Stimulated activated naive CD8-positive, alpha-beta T cell treated with anti-CD3 and anti-CD28 coated beads, Interleukin-15, Interleukin-2, amounts not matched to agents 100 U/mL and 50 U/mL, for 24 hours (primary cell): Measurements from ENCODE around the gene RHOT2.

ENCODE experiments used
- ATAC-seq: fragments of 150-1000 bp; cut with Tn5 transposase; one replicate; pipeline ENCODE4 v1.10.0; 2021
- DNase-seq: peaks from one replicate; pipeline ENCODE4 v3.0.0; 2021

Gene RHOT2

DNA sequence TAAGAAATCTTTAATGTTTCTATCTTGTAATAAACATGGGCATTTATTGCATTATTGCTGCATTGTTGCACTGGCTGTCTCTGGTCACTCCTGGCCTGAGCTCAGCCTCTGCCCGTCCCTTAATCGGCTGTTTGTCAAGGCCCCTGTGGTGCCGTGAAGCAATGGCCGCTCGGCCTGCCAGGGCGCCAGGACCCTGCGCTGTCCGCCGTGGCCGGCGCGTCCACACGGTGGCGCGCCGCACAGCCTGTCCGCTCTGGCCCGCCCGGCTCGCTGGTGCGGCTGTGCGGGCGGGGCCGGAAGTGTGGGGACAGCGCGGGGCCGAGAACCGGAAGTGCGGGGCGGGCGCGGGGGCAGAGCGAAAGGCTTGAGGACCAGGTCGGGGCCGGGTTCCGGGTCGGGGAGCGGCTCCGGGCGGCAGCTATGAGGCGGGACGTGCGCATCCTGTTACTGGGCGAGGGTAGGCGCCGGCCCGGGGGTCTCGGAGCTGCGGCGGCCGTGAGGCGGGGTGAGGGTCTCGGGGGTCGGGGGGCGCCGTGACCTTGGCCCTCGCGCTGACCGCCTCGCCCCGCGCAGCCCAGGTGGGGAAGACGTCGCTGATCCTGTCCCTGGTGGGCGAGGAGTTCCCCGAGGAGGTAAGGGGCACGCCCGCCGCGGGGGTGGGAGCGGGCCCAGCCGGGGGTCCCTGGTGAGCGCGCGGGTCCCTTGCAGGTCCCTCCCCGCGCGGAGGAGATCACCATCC lies at the start of gene RHOT2:
Gene RHOT2, plus strand, starts transcription at position 353 of the 739 bp plus-strand sequence. Its CDS starts 68 bp downstream, at position 421.
- ATAC-seq: peak; percentile 95
- DNase-seq: peak; percentile 97

DNA sequence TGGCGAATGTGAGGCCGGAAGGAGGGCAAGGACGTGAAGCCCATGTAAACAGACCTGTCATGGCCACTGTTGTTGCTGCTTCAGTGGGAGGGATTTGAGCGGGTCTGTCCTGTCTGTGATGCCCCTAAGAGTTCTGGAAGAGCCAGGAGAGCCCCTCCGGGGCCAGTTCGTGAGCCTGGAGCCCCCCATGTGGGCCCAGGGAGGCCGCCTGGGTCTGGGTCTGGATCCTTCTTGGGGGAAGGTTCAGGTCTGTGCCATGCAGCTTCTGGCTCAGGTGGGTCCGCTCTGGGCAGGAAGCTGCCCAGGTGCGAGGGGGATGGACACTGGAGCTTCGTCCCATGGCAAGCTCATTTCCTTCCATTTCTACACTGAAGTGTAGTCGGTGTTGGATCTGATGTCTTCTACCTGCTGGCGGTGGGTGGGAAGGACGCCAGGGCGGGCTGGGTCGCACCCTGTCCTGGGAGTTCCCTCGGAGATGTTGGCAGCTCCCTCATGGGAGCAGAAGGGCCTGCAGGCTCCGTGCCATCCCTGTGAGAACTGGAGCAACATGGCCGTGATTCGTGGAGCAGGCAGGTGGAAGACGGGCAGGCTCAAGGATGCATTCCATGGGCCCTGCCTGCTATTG lies 48.3 kb upstream of the RHOT2 start:
- ATAC-seq (no peak), DNase-seq (no peak)

GRCh38 chr16:620700-621525 lies 47.0 kb upstream of the RHOT2 start:
- DNase-seq (no peak), ATAC-seq (no peak)

DNA sequence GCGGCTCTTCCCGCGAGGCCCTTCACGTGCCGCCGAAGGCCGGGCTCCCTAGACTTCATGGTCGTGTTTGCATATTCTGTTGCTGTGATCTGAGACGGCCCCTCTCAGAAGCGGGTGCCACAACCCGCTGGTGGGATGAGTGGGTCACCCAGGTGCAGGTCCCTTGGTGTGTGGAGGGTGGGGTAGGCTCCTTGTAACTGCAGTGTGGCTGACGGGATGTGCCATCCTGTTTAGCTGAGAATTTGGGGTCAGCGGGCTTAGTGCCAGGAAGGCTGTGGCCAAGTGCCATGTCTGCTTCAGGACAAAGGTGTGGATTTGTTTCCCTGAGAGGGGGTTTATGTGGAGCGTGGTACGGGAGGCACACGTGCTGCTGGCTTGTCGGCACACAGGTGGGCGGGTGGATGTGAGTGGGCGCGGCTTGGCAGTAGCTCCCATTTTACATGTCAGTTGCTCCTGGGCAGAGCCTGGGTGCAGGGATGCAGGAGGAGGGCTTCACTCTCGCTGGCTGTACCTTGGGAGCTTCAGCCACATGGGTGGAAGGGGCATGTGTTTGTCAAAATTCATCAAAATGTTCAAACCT lies 46.3 kb upstream of the RHOT2 start:
- ATAC-seq: no peak
- DNase-seq: no peak

- no peak for ATAC-seq
- DNase-seq: no peak
These were observed 45.0 kb upstream of the RHOT2 start for GRCh38 chr16:622920-623280.

DNA sequence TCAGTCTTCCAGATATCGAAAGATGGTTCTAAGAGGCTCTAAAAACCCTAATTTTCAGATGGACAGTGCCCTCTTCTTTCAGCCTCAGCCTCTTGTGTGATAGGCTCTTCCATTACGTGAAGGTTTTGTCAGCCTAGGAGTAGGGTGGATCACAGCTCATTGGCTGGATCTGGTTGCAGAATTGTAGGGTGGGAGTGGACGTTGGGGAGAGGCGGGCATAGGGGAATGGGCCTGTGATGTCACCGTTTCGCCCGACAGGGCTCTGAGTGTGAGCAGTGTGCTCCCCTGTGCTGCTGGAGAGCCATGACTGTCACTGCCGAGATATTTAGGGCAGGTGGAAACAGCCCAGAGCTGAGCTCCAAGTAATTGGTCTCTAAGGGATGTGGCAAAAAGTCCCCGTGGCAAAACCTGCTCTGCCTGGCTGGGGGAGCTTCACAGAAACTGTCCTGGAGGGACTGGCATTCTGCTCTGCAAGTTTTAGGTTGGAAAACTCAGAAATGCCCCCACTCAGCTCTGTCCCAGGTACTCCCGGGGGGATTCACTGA lies 43.3 kb upstream of the RHOT2 start:
- no peak for DNase-seq
- no peak for ATAC-seq

- ATAC-seq (no peak), DNase-seq (no peak)
These were observed 42.6 kb upstream of the RHOT2 start for GRCh38 chr16:625117-625976.

DNA sequence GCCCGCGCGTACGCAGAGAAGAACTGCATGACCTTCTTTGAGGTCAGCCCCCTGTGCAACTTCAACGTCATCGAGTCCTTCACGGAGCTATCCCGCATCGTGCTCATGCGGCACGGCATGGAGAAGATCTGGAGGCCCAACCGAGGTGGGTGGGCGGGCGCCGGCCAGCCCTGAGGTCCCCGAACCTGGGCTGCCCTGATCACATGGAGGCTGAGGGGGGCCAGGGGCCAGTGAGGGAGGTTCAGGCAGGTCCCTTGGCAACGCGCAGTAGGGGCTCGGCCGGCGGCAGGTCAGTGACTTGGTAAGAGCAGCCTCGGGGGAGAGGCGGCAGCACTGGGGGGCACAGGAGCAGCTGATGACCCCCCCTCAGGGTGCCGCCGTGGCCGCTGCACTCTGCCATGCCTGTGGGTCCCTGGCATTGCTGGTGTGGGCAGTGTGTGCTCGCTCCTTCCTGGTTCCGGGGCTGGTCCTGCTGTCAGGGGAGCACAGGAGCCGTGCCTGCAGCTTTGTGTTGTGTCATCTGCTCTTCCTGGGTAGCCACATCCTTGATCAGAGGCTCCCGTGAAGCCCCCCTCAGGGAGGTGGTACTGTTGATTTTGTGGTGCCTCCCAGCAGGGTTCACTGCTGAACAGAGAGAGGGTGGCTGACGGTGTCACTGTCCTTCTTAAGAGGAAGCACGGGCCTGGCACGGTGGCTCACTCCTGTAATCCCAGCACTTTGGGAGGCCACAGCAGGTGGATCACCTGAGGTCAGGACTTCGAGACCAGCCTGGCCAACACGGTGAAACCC lies 41.8 kb upstream of the RHOT2 start:
- DNase-seq (no peak), ATAC-seq (no peak)

DNA sequence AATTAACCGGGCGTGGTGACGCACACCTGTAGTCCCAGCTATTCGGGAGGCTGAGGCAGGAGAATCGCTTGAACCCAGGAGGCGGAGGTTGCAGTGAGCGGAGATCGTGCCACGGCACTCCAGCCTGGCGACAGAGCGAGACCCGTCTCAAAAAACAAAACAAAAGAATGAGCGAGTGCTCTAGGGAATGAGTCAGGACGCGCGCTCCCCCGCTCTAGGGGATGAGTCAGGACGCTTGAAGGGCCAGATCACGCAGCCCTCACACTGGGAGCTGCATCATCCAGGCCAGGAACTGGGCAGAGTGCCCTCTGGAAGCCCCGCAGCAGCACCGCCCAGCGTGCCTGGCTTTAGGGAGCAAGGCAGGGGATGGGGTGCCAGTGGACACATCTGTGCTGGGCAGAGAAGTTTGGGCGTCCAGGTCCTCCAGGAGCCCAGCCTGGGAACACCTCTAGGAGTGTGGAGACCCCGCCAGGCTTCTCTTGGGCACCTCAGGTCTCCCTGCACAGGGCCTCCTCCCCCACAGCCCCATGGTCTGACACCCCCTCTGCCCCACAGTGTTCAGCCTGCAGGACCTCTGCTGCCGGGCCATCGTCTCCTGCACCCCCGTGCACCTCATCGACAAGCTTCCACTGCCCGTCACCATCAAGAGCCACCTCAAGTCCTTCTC lies 41.0 kb upstream of the RHOT2 start:
- DNase-seq (no peak), ATAC-seq (peak; percentile 13)

DNA sequence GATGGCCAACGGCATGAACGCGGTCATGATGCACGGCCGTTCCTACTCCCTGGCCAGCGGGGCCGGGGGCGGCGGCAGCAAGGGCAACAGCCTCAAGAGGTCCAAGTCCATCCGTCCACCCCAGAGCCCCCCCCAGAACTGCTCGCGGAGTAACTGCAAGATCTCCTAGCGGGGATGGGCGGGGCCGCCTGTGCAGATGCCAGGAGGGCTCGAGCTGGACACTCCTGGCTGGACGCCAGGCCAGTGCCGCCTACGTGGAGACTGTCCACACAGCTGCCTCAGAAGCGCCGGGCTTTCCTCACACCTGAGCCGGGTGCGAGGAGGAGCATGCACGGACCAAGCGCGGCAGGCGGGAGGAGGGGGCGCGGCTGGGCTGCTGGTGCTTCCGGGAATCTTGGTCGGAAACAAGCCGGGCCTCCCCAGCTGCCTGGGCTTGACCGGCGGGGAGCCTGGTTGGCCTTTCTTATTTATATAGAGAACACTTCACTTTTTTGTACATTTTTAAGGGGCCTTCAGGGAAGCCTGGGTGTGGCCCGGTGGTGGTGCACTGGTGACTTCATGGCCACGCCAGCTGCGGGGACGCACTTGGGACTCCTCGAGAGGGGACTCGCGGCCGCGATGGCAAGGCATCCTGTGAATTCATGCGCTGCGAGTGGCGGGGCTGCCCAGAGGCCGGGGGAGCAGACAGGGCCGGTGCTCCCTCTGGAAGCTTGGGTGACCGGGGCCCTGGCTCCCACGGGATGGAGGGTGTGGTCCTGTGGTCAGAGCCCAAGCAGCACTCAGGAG lies 40.3 kb upstream of the RHOT2 start:
- no peak for DNase-seq
- ATAC-seq: no peak

DNA sequence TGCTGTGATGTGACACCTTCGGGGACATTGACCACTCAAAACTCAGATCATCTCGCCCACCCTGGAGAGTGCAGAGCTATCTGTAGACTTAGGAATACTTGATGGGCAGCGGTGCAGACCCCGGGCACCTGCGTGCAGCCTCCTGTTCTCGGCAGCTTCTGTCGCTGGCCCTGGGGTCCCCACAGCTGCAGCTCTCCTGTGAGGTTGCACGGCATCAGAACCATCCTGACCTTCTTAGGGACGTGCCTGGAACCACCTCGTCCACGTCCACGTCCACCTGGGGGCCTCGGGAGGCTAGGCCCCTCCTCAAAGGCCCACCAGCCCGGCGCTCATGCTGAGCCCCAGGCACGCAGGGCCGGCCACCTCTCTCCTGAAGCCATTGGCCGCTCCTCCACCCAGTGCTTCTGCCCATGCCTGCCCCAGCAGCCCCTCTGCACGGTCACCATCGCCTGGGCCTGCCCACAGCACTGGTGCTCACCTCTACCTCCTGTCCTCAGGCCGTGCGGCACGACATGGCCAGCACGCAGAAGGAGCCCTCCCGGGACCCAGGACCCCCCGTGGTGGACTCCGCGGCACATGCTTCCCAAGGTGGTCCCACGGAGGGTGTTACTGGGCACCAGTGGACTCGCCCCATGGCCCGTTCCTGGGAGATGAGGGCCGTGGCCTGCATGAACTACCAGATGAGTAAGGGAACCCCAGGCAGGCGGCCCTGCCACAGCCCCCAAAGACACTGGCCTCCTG lies 39.4 kb upstream of the RHOT2 start:
- no peak for DNase-seq
- no peak for ATAC-seq

DNA sequence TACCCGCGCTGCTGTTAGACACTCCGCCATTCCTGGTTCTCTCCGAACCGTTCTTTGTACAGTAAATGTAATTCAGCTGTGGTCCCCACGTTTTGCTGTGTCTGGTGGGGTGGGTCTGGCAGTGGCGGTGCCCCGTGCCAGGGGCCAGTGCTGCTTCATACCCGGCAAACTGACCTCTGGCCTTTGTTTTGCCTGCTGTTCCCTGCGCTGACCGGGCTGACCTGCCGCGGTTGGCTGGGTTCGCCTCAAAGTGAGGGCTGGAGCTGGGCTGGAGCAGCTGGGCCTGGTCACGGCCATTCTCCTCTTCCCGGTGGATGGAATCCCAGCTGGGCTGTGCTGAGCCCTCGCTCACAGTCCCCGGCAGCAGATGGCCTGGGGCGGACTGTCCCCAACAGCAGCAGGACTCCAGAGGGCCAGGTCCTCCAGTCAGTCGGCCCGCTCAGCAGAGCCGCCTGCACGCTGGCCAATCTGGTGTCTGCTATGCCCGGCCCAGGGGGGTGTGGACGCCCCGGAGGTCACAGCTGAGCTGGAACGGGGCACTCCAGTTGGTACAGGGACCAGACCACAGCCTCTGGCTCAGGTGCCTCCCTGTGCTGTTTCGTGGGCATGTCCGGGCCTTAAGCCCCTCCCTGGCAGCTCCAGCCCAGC lies 38.6 kb upstream of the RHOT2 start:
- ATAC-seq (no peak), DNase-seq (no peak)

GRCh38 chr16:629833-630248 lies 38.1 kb upstream of the RHOT2 start:
- no peak for ATAC-seq
- no peak for DNase-seq

DNA sequence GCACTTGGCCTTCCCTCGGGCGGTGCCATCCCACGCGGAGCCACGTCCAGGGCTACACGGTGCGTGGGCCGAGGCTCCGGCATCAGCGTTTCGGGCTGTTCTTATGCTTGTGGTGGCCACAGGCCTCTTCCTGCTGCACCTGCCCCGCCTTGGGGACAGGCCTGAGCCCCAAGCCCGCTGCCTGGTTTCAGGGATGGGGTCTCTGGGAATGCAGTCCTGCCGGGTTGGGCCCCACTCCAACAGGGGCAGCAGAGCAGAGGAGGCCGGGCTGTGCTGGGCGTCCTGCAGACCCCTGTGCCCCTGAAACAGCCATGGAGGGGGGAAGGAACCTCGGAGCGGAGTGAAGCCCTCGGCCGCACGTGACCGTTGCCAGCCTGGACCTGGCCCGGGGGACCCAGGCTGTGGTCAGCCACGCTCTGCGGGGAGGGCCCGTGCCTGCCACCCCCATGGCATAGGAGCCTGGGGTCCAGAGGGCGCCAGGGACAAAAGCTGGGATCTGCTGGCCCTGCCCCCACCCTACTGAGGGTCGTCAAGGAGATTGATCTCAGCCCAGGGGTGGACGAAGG lies 37.6 kb upstream of the RHOT2 start:
- DNase-seq (no peak), ATAC-seq (no peak)

GRCh38 chr16:630815-631405 lies 37.0 kb upstream of the RHOT2 start, which contains the start of gene WFIKKN1:
WFIKKN1 (plus strand) TSS chr16:630985; CDS start chr16:631254, 269 bp downstream.
- DNase-seq (no peak), ATAC-seq (no peak)

DNA sequence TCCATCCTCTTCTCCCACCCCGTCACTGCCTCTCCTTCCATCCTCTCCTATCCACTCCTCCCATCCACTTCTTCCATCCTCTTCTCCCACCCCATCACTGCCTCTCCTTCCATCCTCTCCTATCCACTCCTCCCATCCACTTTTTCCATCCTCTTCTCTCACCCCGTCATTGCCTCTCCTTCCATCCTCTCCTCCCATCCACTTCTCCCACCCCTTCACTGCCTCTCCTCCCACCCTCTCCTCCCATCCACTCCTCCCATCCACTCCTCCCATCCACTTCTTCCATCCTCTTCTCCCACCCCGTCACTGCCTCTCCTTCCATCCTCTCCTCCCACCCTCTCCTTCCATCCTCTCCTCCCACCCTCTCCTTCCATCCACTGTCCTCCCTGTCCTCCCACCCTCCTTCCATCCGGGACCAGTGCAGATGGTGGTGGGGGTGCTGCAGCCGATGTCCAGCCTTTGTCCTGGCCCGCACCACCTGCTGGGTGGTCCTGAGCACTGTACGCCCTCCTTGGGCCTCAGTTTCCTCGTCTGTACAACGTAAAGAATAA lies 36.0 kb upstream of the RHOT2 start:
- ATAC-seq (no peak), DNase-seq (no peak)
